GM18870 (cell line): Measurements from ENCODE around the gene ITPK1.

Source experiments
- ATAC-seq: cut with Tn5 transposase; IDR thresholded peaks from one replicate; pipeline ENCODE4 v1.9.1; 2021; ENCODE audit warnings: moderate library complexity; ENCODE audit not compliant: unreplicated experiment

ITPK1 gene

DNA sequence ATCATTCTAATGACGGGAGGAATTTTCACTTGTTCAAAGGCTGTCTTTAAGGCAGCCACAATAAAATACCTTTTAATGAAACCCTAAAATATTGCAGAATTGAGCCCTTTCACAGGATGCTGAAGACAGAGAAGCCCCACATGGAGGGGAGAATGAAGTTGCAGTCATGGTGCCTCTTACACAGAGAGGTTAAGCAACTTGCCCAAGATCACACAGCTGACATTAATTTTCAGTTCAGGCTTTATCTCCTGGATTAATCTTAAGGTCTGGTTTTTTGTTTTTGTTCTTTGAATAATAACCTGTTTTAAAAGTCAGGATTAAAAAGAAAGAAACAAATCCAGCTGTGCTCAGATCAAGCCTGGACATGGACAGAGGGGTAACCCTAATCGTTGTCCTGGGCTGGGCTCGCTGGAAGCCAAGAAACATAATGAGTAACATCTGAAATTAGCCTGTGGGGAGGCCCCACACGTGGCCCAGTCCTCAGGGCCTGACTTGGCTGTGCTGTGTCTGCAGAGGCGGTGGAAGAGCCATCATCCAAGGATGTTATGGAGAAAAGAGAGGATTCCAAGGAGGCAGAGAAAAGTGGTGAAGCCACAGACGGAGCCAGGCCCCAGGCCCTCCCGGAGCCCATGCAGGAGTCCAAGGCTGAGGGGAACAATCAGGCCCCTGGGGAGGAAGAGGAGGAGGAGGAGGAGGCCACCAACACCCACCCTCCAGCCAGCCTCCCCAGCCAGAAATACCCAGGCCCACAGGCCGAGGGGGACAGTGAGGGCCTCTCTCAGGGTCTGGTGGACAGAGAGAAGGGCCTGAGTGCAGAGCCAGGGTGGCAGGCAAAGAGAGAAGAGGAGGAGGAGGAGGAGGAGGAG lies 184.8 kb downstream of the ITPK1 start:
- ATAC-seq: no peak

DNA sequence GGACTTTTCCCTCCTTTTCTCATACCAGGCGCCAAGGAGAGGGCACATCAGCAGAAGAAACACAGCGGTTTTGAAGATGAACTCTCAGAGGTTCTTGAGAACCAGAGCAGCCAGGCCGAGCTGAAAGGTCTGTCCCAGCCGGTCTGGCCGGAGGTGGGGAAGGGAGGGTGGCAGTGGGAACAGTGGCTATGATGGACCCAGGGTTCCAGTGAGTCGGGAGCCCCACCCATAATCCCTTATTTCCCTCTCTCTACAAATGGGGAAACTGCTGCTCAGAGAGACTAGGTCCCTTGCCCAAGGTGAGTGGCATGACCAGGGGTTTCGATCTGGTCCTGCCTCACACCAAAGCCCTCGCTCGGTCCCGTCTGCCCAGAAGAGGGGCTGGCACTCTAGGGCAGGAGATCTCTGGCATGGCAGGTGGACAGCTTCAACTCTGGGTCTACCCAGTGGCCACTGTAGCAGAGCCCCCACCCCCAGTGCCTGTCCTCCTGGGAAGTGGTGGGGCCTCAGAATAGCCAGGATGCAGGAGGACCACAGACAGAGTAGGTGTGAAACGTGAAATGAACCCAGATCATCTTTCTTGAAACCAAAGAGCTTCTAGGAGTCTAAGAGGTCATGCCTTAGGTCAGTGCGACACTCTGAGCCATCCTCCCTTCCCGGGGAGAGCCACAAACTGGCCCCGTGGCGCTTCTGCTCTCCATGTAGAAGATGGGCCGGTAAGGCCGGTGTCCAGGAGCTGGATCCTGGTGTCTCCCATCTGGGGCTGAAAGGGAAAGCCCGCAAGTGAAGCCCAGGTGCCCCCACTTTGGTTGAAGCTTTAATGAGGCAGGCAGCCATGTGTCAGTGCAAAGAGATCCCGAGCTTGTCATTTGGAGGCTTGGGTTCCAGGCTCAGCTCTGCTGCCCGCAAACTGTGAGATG lies 185.8 kb downstream of the ITPK1 start:
- no peak for ATAC-seq

- no peak for ATAC-seq
Measured at GRCh38 chr14:92928961-92929688, 186.6 kb downstream of the ITPK1 start.

- ATAC-seq: no peak
Measured at GRCh38 chr14:92928258-92928629, 187.5 kb downstream of the ITPK1 start.

GRCh38 chr14:92927349-92928257 lies 188.1 kb downstream of the ITPK1 start:
- no peak for ATAC-seq

GRCh38 chr14:92926931-92927330 lies 188.8 kb downstream of the ITPK1 start:
- no peak for ATAC-seq

DNA sequence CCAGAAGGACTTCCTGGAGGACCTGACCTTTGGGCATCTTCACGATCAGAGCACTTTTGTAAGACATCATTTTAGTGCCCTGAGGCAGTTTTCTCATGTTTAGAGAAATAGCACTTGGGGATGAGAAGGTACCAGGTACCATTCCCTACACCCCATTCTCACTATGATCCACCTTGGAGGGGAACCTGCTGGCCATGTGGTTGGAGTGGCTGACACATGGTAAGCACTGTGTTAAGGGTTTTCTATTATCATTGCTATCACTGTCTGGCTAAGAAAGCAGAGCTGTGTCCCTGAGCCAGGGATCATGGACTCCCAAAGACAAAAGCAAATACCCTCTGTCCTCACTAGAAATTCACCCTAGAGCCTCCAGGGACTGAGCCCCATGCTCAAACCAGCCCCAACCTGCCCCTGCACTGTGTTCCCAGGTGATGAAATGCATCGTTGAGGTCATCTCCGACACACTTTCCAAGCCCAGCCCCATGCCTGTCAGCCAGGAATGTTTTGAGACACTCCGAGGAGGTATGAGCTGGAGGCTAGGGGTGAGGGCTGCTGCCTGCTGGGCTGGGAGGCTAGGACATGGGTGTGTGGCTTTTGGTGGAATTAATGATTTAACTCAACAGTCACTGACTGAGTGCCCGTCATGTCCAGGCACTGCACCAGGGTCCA lies 189.4 kb downstream of the ITPK1 start:
- no peak for ATAC-seq

- no peak for ATAC-seq
Measured at GRCh38 chr14:92925446-92925845, 190.3 kb downstream of the ITPK1 start.

DNA sequence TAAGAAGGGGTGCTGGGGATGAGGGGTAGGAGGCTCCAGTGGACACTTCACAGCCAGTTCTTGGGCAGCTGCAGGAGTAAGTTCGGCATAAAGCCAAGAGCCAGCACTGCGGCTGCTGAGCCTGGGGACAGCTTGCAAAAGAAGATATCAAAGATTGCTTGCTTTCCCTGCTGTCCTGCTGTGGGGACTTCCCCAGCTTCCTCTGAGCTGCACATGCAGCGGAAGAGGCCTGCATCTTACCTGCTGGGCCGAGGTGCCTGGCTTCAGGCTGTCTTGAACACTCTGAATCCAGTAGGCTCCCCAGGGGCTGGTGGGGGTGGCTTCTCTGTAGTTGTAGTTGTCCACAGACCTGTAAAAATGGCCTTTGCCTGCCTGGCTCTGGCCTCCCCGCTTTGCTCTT lies 191.5 kb downstream of the ITPK1 start:
- no peak for ATAC-seq

GRCh38 chr14:92923744-92924103 lies 192.0 kb downstream of the ITPK1 start:
- ATAC-seq: no peak

DNA sequence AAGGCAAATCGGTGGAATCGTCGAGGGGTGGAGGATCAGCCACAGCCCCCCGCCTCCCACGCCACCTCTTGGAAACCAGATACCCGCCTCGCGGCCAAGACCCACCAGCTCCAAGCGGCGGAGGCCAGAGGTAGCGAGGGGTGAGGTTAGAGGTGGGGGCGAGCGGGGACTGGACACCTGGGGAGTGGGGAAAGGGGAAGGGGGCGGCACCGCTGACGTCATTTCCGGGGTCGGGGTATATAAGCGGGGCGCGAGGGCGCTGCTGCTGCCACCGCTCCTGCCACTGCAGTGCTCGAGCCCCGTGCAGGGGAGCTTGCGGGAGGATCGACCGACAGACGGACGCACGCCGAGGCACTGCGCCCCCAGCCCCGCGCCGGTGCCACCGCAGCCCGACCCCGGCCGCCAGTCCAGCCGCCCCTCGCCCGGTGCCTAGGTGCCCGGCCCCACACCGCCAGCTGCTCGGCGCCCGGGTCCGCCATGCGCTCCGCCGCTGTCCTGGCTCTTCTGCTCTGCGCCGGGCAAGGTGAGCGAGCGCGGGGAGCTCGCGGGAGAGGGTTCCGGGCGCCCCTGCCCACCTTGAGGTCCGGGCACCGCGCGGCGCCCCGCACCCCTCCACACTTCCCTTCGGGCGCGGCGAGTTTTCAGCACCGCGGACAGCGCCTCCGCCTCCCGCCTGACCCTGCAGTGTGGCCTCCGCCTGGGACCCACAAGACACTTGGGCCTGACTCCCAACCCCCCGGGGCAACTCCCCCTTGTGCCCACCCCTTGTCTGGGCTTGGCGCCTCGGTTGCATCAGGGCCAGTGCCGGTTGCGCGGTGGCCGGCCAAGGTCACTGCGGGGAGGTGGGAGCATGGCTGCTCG lies 192.6 kb downstream of the ITPK1 start, which contains the start of gene CHGA:
CHGA (plus strand) TSS at position 268 of the 861 bp plus-strand sequence; CDS start at position 478, 210 bp downstream.
- ATAC-seq: no peak

- no peak for ATAC-seq
Measured at GRCh38 chr14:92922155-92922735, 193.5 kb downstream of the ITPK1 start.

DNA sequence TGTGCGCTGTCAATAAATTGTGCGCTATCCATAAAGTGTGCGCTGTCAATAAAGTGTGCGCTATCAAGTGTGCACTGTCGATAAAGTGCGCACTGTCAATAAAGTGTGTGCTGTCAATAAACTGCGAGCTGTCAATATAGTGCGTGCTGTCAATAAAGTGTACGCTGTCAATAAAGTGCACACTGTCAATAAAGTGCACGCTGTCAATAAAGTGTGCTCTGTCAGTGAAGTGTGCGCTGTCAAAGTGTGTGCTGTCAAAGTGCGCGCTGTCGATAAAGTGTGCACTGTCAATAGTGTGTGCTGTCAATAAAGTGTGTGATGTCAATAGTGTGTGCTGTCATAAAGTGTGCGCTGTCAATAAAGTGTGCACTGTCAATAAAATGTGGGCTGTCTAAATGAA lies 195.7 kb downstream of the ITPK1 start:
- no peak for ATAC-seq

GRCh38 chr14:92917956-92918355 lies 197.8 kb downstream of the ITPK1 start:
- ATAC-seq: no peak

DNA sequence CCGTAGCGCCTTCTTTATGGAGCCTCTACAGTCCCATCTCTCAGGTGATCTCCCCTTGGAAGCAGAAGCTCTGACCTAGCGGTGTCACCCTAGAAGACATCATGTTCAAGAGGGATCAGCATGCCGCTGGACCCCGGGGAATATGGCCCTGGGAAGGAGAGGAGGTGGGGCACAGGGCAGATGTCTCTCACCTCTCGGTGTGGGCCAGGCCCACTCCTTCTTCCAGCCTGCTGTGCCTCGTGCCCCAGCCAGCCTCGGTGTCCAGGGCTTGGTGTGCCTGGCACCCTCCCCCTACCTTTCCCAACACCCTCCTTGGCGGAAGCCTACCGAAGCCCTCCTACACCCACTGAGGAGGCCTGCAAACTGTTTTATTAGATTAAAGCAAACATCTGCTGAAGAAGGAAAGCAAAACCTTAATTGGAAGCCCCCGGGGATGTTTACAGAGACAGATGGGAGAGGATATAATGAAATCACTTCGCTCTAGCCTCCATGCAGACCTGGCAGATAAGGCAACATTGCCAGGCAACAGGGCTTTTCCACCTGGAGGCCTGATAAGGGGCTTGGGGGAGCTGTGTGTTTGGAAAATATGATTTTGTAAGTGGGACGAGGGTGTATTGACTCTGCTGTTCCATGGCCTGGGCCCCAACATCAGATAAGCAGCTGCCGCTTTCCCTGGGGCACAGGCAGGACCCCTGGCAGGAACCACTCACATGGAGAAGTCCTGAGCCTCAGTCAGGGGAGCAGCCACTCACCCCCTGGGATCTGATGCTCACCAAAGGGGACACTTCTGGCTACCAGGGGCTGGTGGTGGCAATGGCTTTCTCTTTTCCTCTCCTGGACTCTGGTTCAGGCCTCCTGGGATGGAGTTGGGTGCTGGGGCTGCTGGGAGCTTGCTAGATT lies 198.4 kb downstream of the ITPK1 start:
- ATAC-seq: no peak

- ATAC-seq: no peak
Measured at GRCh38 chr14:92916201-92916600, 199.5 kb downstream of the ITPK1 start.

- no peak for ATAC-seq
Measured at GRCh38 chr14:92914087-92914656, 201.6 kb downstream of the ITPK1 start.
